ENCODE results near the gene UTP4.

GRCh38 chr16:69087161-69087581 lies 45.3 kb upstream of the UTP4 start:
- TF ChIP-seq BRCA1 (IDR thresholded peaks at IDR 0.05; ENCODE audit: low read depth, low read length) (no peak), FOSL1 (IDR thresholded peaks at IDR 0.05; ENCODE audit: insufficient read depth, low read depth, low read length) (no peak), CTCF (IDR thresholded peaks at IDR 0.05; ENCODE audit: control extremely low read depth in 1 of 3, insufficient read depth in 1 of 3, low read depth in 1 of 3, low read length in 3 of 3) (no peak), TBP (IDR thresholded peaks at IDR 0.05; ENCODE audit: low read depth, low read length) (no peak), YY1 (IDR thresholded peaks at IDR 0.05; ENCODE audit: low read depth, low read length) (no peak), POLR2A (IDR thresholded peaks at IDR 0.05; ENCODE audit: control extremely low read depth in 1 of 2, low read depth in 2 of 2, low read length in 2 of 2) (no peak), EZH2 (IDR thresholded peaks at IDR 0.05; ENCODE audit: low read depth, low read length, severe bottlenecking) (no peak), CHD2 (IDR thresholded peaks at IDR 0.05; ENCODE audit: low read length) (no peak), SRF (IDR thresholded peaks at IDR 0.05; ENCODE audit: low read depth, low read length) (no peak), RAD21 (IDR thresholded peaks at IDR 0.05 in 1 of 2, conservative IDR thresholded peaks at IDR 0.05 in 1 of 2; ENCODE audit: low read depth in 2 of 2, low read length in 2 of 2) (no peak), SP1 (IDR thresholded peaks at IDR 0.05; ENCODE audit: low read depth, low read length) (no peak), MAFK (IDR thresholded peaks at IDR 0.05; ENCODE audit: low read depth, low read length) (no peak), GTF2F1 (IDR thresholded peaks at IDR 0.05; ENCODE audit: borderline replicate concordance, low read depth, low read length) (no peak)

Measured in H1 (cell line).